Measurements from ENCODE around the gene C4orf36.

GRCh38 chr4:86893136-86893535 is 914 bp upstream of the C4orf36 start:
- TF ChIP-seq CTCF (IDR thresholded peaks at IDR 0.05) (no peak), POLR2A (IDR thresholded peaks at IDR 0.05) (no peak)
